ENCODE results near the gene KRTAP4-9. TPM values are rescaled to one million over a fixed set of nuclear protein-coding genes. Genes with fewer than 3 reads are reported as not detected.
"Not testable (repeated sequence)": the region's sequence is repeated elsewhere in the genome, so short reads cannot be mapped to it uniquely, and the experiment has no call there.

The KRTAP4-9 gene
- total RNA-seq, 2 donors from 2014 or later = not detected

GRCh38 chr17:41148971-41149651 lies 43.9 kb downstream of the KRTAP4-9 start:
- H3K27me3 Mint-ChIP-seq = peaks cover 12% of the 10 kb centered on the region
- not testable (repeated sequence) for ATAC-seq; DNase-seq; H3K9me3 ChIP-seq (ENCODE audit: control insufficient read depth, low read length, poor library complexity, severe bottlenecking); H3K36me3 Mint-ChIP-seq (ENCODE audit: low read depth); H3K4me3 Mint-ChIP-seq; H3K4me1 Mint-ChIP-seq
- H3K27ac Mint-ChIP-seq = peak overlapping the region; percentile 56

GRCh38 chr17:41149652-41149985 lies 44.4 kb downstream of the KRTAP4-9 start, which contains the start of gene KRTAP4-5:
Gene KRTAP4-5 (minus strand): TSS chr17:41149825. CDS start chr17:41149767, 58 bp downstream.
- Mint-ChIP-seq H3K36me3 (ENCODE audit: low read depth) (no peaks in the 10 kb centered on the region), H3K27ac (peak within 1 kb of the TSS; percentile 56), H3K4me3 (no peak within 1 kb of the TSS), H3K4me1 (peaks cover 8% of the 10 kb centered on the region), H3K27me3 (peaks cover 17% of the 10 kb centered on the region)
- DNase-seq = no peak
- no peaks in the 10 kb centered on the region for H3K9me3 ChIP-seq (ENCODE audit: control insufficient read depth, low read length, poor library complexity, severe bottlenecking)
- no peak for ATAC-seq

DNA sequence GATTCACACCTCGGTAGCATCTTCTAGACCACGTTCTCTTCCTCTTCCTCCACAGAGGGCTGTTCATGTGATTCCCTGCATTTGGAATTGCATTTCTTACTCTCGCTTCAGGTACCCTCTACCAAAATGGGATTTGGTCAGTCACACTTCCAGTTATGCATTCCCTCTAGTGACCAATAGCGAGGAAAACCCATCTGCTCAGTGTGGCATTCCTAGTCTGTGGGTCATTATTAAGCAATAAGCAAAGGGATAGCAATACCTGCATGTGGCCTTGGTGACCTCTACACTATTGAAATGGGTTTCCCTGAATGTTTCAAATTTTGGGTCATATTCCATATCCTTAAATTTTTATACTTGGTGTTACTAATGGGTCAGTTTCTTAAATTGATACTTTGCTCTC lies 44.8 kb downstream of the KRTAP4-9 start:
- H3K9me3 ChIP-seq (ENCODE audit: control insufficient read depth, low read length, poor library complexity, severe bottlenecking) = no peaks in the 10 kb centered on the region
- no peak overlapping the region for H3K27ac Mint-ChIP-seq
- H3K27me3 Mint-ChIP-seq = peaks cover 20% of the 10 kb centered on the region
- no peaks in the 10 kb centered on the region for H3K36me3 Mint-ChIP-seq (ENCODE audit: low read depth)
- H3K4me3 Mint-ChIP-seq = no peak overlapping the region
- H3K4me1 Mint-ChIP-seq = peaks cover 7% of the 10 kb centered on the region
- no peak for ATAC-seq
- DNase-seq = no peak

DNA sequence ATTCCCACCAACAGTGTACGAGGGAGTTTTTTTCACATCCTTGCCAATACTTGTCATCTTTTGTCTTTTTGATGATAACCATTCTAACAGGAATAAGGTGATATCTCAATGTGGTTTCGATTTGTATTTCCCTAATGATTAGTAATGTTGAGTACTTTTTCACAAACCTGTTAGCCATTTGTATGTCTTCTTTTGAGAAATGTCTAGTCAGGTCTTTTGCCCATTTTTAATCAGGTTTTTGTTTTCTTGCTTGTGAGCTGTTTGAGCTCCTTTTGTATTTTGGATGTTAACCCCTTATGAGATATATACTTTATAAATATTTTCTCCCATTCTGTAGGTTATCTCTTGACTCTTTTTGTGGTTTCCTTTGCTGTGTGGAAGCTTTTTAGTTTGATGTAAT lies 46.3 kb downstream of the KRTAP4-9 start:
- H3K4me3 Mint-ChIP-seq = no peak overlapping the region
- peaks cover 30% of the 10 kb centered on the region for H3K27me3 Mint-ChIP-seq
- ATAC-seq (no peak), DNase-seq (no peak)
- H3K36me3 Mint-ChIP-seq (ENCODE audit: low read depth) = no peaks in the 10 kb centered on the region
- no peaks in the 10 kb centered on the region for H3K9me3 ChIP-seq (ENCODE audit: control insufficient read depth, low read length, poor library complexity, severe bottlenecking)
- H3K4me1 Mint-ChIP-seq = peaks cover 6% of the 10 kb centered on the region
- H3K27ac Mint-ChIP-seq = no peak overlapping the region

- Mint-ChIP-seq H3K4me3 (no peak overlapping the region), H3K4me1 (peaks cover 6% of the 10 kb centered on the region), H3K36me3 (ENCODE audit: low read depth) (no peaks in the 10 kb centered on the region), H3K27ac (no peak overlapping the region), H3K27me3 (peaks cover 48% of the 10 kb centered on the region)
- no peaks in the 10 kb centered on the region for H3K9me3 ChIP-seq (ENCODE audit: control insufficient read depth, low read length, poor library complexity, severe bottlenecking)
- DNase-seq = no peak
- no peak for ATAC-seq
Measured at GRCh38 chr17:41153856-41154255, 48.7 kb downstream of the KRTAP4-9 start.

Other genes starting within 250 kb of the KRTAP4-9 start
- gene KRT12, start 238.2 kb upstream of the KRTAP4-9 start, total RNA-seq = not detected
- gene KRT20, start 220.1 kb upstream of the KRTAP4-9 start, total RNA-seq = not detected
- not detected for gene KRT23, start 167.7 kb upstream of the KRTAP4-9 start, total RNA-seq
- not detected for gene KRT39, start 138.4 kb upstream of the KRTAP4-9 start, total RNA-seq
- gene KRT40, start 121.1 kb upstream of the KRTAP4-9 start, total RNA-seq = not detected
- gene KRTAP3-3, start 111.2 kb upstream of the KRTAP4-9 start, total RNA-seq = not detected
- gene KRTAP3-2, start 105.5 kb upstream of the KRTAP4-9 start, total RNA-seq = not detected
- not detected for gene KRTAP3-1, start 96.3 kb upstream of the KRTAP4-9 start, total RNA-seq
- not detected for gene KRTAP1-5, start 78.2 kb upstream of the KRTAP4-9 start, total RNA-seq
- not detected for gene KRTAP1-4, start 75.2 kb upstream of the KRTAP4-9 start, total RNA-seq
- gene KRTAP1-3, start 70.5 kb upstream of the KRTAP4-9 start, total RNA-seq = not detected
- gene KRTAP1-1, start 63.9 kb upstream of the KRTAP4-9 start, total RNA-seq = not detected
- gene KRTAP2-1, start 58.1 kb upstream of the KRTAP4-9 start, total RNA-seq = not detected
- gene KRTAP2-2, start 50.2 kb upstream of the KRTAP4-9 start, total RNA-seq = not detected
- not detected for gene KRTAP2-3, start 45.3 kb upstream of the KRTAP4-9 start, total RNA-seq
- not detected for gene KRTAP2-4, start 39.5 kb upstream of the KRTAP4-9 start, total RNA-seq
- not detected for gene KRTAP4-7, start 21.2 kb upstream of the KRTAP4-9 start, total RNA-seq
- gene KRTAP4-8, start 7.2 kb upstream of the KRTAP4-9 start, total RNA-seq = not detected
- not detected for gene KRTAP4-16, start 3.2 kb upstream of the KRTAP4-9 start, total RNA-seq
- gene KRTAP4-11, start 13.0 kb downstream of the KRTAP4-9 start, total RNA-seq = not detected
- gene KRTAP4-12, start 18.8 kb downstream of the KRTAP4-9 start, total RNA-seq = not detected
- not detected for gene KRTAP4-6, start 35.2 kb downstream of the KRTAP4-9 start, total RNA-seq
- not detected for gene KRTAP4-5, start 44.4 kb downstream of the KRTAP4-9 start, total RNA-seq
- gene KRTAP4-4, start 55.4 kb downstream of the KRTAP4-9 start, total RNA-seq = not detected
- not detected for gene KRTAP4-3, start 62.8 kb downstream of the KRTAP4-9 start, total RNA-seq
- not detected for gene KRTAP4-2, start 72.8 kb downstream of the KRTAP4-9 start, total RNA-seq
- not detected for gene KRTAP4-1, start 79.5 kb downstream of the KRTAP4-9 start, total RNA-seq
- not detected for gene KRTAP9-1, start 84.5 kb downstream of the KRTAP4-9 start, total RNA-seq
- gene KRTAP9-2, start 121.3 kb downstream of the KRTAP4-9 start, total RNA-seq = not detected
- not detected for gene KRTAP9-3, start 127.1 kb downstream of the KRTAP4-9 start, total RNA-seq
- gene KRTAP9-8, start 132.6 kb downstream of the KRTAP4-9 start, total RNA-seq = not detected
- gene KRTAP9-4, start 144.3 kb downstream of the KRTAP4-9 start, total RNA-seq = not detected
- gene KRTAP9-9, start 150.0 kb downstream of the KRTAP4-9 start, total RNA-seq = not detected
- gene KRTAP9-6, start 160.0 kb downstream of the KRTAP4-9 start, total RNA-seq = not detected
- gene KRTAP9-7, start 170.3 kb downstream of the KRTAP4-9 start, total RNA-seq = not detected
- not detected for gene KRTAP29-1, start 197.5 kb downstream of the KRTAP4-9 start, total RNA-seq
- gene KRTAP16-1, start 203.9 kb downstream of the KRTAP4-9 start, total RNA-seq = under 1 TPM; 0.17 to 0.34 TPM
- gene KRTAP17-1, start 210.3 kb downstream of the KRTAP4-9 start, total RNA-seq = not detected
- not detected for gene KRT33A, start 245.4 kb downstream of the KRTAP4-9 start, total RNA-seq